ENCODE results near the gene CMTM2.
A peak's percentile ranks its signal among the peaks of the same experiment; 100 is the strongest.
"Not testable (repeated sequence)": the region's sequence is repeated elsewhere in the genome, so short reads cannot be mapped to it uniquely, and the experiment has no call there.

The CMTM2 gene

GRCh38 chr16:66619534-66620428 is 40.5 kb downstream of the CMTM2 start:
- DNase-seq (ENCODE audit: low read depth in 2 of 2) = peak; percentile 66 to 76
- TF ChIP-seq, protein P1, sequence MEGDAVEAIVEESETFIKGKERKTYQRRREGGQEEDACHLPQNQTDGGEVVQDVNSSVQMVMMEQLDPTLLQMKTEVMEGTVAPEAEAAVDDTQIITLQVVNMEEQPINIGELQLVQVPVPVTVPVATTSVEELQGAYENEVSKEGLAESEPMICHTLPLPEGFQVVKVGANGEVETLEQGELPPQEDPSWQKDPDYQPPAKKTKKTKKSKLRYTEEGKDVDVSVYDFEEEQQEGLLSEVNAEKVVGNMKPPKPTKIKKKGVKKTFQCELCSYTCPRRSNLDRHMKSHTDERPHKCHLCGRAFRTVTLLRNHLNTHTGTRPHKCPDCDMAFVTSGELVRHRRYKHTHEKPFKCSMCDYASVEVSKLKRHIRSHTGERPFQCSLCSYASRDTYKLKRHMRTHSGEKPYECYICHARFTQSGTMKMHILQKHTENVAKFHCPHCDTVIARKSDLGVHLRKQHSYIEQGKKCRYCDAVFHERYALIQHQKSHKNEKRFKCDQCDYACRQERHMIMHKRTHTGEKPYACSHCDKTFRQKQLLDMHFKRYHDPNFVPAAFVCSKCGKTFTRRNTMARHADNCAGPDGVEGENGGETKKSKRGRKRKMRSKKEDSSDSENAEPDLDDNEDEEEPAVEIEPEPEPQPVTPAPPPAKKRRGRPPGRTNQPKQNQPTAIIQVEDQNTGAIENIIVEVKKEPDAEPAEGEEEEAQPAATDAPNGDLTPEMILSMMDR (IDR thresholded peaks at IDR 0.05; ENCODE audit: low read depth, low read length) = no peak
- H3K4me3 ChIP-seq (replicated peaks in 1 of 2; ENCODE audit: low read depth in 2 of 2, low read length in 2 of 2) = no peak overlapping the region

GRCh38 chr16:66620429-66620795 is 41.1 kb downstream of the CMTM2 start:
- TF ChIP-seq, protein P1 (IDR thresholded peaks at IDR 0.05; ENCODE audit: low read depth, low read length) = no peak
- H3K4me3 ChIP-seq (replicated peaks in 1 of 2; ENCODE audit: low read depth in 2 of 2, low read length in 2 of 2) = no peak overlapping the region

DNA sequence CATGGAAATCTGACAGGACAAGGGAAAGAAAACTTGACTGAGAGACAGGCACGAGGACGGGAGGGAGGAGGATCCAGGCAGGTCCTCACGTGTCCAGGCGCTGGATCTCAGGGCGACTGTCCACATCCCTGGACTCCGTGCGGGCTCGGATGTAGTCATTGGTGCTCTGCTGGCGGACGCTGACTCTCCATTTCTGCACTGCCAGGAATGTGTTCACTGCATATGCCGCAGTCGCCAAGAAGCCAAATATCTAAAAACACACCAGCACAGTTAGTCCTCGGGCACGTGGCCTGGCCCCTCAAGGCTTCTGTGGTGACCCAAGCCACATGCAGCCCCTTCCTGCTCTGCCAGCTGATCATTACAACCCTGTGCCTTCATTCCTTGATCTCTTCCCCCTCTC is 42.7 kb downstream of the CMTM2 start:
- no peak for DNase-seq (ENCODE audit: low read depth in 2 of 2)
- H3K4me3 ChIP-seq (replicated peaks in 1 of 2; ENCODE audit: low read depth in 2 of 2, low read length in 2 of 2) = no peak overlapping the region
- TF ChIP-seq, protein P1 (IDR thresholded peaks at IDR 0.05; ENCODE audit: low read depth, low read length) = no peak

More at GRCh38 chr16:66620429-66620795, 41.1 kb downstream of the CMTM2 start:
- DNase-seq (ENCODE audit: low read depth in 2 of 2) = no peak

DNA sequence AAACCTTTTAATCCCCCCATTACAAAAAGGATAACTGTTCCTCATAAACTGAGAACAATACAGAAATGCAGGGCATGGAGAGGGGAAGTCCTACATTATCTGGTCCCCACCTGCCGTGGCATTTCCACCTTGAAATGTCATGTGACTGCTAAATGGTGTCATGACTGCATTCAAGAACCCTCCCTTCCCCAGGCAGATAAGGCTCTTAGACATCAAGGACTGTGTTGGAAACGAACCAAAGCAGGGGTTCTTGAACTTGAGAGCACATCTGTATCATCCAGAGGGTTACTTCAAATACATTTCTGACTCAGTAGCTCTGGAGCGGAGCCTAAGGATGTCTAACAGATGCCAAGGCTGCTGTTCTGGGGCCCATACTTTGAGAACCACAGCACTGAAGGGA is 43.6 kb downstream of the CMTM2 start:
- no peak for DNase-seq (ENCODE audit: low read depth in 2 of 2)
- no peak overlapping the region for H3K4me3 ChIP-seq (replicated peaks in 1 of 2; ENCODE audit: low read depth in 2 of 2, low read length in 2 of 2)
- TF ChIP-seq, protein P1 (IDR thresholded peaks at IDR 0.05; ENCODE audit: low read depth, low read length) = no peak

- TF ChIP-seq, protein P1 (IDR thresholded peaks at IDR 0.05; ENCODE audit: low read depth, low read length) = no peak
- no peak for DNase-seq (ENCODE audit: low read depth in 2 of 2)
- H3K4me3 ChIP-seq (replicated peaks in 1 of 2; ENCODE audit: low read depth in 2 of 2, low read length in 2 of 2) = no peak overlapping the region
These were observed 44.5 kb downstream of the CMTM2 start for GRCh38 chr16:66623755-66624154.

DNA sequence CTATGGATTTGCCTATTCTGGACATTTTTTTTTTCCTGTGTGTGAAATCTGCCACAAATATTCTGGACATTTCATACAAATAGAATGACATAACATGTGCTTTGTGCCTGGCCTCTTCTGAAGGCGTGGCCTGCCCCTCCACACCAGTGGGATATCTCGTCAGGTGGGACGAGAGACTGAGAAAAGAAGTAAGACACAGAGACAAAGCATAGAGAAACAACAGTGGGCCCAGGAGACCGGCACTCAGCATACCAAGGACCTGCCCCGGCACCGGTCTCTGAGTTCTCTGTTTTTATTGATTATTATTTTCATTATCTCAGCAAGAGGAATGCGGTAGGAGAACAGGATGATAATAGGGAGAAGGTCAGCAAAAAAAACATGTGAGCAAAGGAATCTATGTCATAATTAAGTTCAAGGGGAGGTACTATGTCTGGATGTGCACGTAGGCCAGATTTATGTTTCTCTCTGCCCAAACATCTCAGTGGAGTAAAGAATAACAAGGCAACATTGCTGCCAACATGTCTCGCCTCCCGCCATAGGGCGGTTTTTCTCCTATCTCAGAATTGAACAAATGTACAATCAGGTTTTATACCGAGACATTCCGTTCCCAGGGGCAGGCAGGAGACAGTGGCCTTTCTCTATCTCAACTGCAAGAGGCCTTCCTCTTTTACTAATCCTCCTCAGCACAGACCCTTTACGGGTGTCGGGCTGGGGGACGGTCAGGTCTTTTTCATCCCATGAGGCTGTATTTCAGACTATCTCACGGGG is 48.5 kb downstream of the CMTM2 start:
- not testable (repeated sequence) for H3K4me3 ChIP-seq (replicated peaks in 1 of 2; ENCODE audit: low read depth in 2 of 2, low read length in 2 of 2); DNase-seq (ENCODE audit: low read depth in 2 of 2)

- TF ChIP-seq, protein P1 (IDR thresholded peaks at IDR 0.05; ENCODE audit: low read depth, low read length) = no peak
- H3K4me3 ChIP-seq (replicated peaks in 1 of 2; ENCODE audit: low read depth in 2 of 2, low read length in 2 of 2) = no peak overlapping the region
- DNase-seq (ENCODE audit: low read depth in 2 of 2) = no peak
These were observed 50.6 kb downstream of the CMTM2 start for GRCh38 chr16:66629856-66630255.

DNA sequence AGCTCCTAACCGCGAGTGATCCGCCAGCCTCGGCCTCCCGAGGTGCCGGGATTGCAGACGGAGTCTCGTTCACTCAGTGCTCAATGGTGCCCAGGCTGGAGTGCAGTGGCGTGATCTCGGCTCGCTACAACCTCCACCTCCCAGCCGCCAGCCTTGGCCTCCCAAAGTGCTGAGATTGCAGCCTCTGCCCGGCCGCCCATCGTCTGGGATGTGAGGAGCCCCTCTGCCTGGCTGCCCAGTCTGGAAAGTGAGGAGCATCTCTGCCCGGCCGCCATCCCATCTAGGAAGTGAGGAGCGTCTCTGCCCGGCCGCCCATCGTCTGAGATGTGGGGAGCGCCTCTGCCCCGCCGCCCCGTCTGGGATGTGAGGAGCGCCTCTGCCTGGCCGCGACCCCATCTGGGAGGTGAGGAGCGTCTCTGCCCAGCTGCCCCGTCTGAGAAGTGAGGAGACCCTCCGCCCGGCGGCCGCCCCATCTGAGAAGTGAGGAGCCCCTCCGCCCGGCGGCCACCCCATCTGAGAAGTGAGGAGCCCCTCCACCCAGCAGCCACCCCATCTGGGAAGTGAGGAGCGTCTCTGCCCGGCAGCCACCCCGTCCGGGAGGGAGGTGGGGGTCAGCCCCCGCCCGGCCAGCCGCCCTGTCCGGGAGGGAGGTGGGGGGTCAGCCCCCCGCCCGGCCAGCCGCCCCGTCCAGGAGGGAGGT is 51.4 kb downstream of the CMTM2 start:
- not testable (repeated sequence) for DNase-seq (ENCODE audit: low read depth in 2 of 2); H3K4me3 ChIP-seq (replicated peaks in 1 of 2; ENCODE audit: low read depth in 2 of 2, low read length in 2 of 2)

DNA sequence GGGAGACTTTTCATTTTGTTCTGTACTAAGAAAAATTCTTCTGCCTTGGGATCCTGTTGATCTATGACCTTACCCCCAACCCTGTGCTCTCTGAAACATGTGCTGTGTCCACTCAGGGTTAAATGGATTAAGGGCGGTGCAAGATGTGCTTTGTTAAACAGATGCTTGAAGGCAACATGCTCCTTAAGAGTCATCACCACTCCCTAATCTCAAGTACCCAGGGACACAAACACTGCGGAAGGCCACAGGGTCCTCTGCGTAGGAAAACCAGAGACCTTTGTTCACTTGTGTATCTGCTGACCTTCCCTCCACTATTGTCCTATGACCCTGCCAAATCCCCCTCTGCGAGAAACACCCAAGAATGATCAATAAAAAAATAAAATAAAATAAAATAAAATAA is 52.3 kb downstream of the CMTM2 start:
- H3K4me3 ChIP-seq (replicated peaks in 1 of 2; ENCODE audit: low read depth in 2 of 2, low read length in 2 of 2); DNase-seq (ENCODE audit: low read depth in 2 of 2): not testable (repeated sequence)

Data from cardiac fibroblast (primary cell).